ENCODE data around the gene NKX2-8.

Gene NKX2-8

GRCh38 chr14:36600431-36600830, 18.0 kb upstream of the NKX2-8 start:
- Histone ChIP-seq H3K36me3 (ENCODE audit: insufficient read depth, low read length) (no peaks in the 10 kb centered on the region), H3K9ac (ENCODE audit: low read depth, low read length) (no peak overlapping the region), H3K4me2 (ENCODE audit: low read length) (no peak overlapping the region), H3K4me1 (ENCODE audit: control insufficient read depth, insufficient read depth, low read length) (no peaks in the 10 kb centered on the region), H3K27me3 (ENCODE audit: control insufficient read depth, insufficient read depth, low read length) (peaks cover 51% of the 10 kb centered on the region), H3K4me3 (ENCODE audit: low read length) (no peak overlapping the region), H3K9me3 (replicated peaks; ENCODE audit: low read length) (no peaks in the 10 kb centered on the region)

GRCh38 chr14:36591482-36591881, 9.1 kb upstream of the NKX2-8 start:
- H3K4me2 ChIP-seq (ENCODE audit: low read length), result no peak overlapping the region
- no peaks in the 10 kb centered on the region for H3K4me1 ChIP-seq (ENCODE audit: control insufficient read depth, insufficient read depth, low read length)
- H3K9ac ChIP-seq (ENCODE audit: low read depth, low read length), result no peak overlapping the region
- peaks cover 92% of the 10 kb centered on the region for H3K27me3 ChIP-seq (ENCODE audit: control insufficient read depth, insufficient read depth, low read length)
- no peak overlapping the region for H3K4me3 ChIP-seq (ENCODE audit: low read length)
- no peaks in the 10 kb centered on the region for H3K9me3 ChIP-seq (replicated peaks; ENCODE audit: low read length)
- no peaks in the 10 kb centered on the region for H3K36me3 ChIP-seq (ENCODE audit: insufficient read depth, low read length)

GRCh38 chr14:36588788-36589187, 6.4 kb upstream of the NKX2-8 start:
- Histone ChIP-seq H3K4me2 (ENCODE audit: low read length) (no peak overlapping the region), H3K36me3 (ENCODE audit: insufficient read depth, low read length) (no peaks in the 10 kb centered on the region), H3K4me1 (ENCODE audit: control insufficient read depth, insufficient read depth, low read length) (no peaks in the 10 kb centered on the region), H3K4me3 (ENCODE audit: low read length) (no peak overlapping the region), H3K9me3 (replicated peaks; ENCODE audit: low read length) (no peaks in the 10 kb centered on the region), H3K9ac (ENCODE audit: low read depth, low read length) (no peak overlapping the region), H3K27me3 (ENCODE audit: control insufficient read depth, insufficient read depth, low read length) (peaks cover 97% of the 10 kb centered on the region)

GRCh38 chr14:36588119-36588518, 5.7 kb upstream of the NKX2-8 start:
- Histone ChIP-seq H3K9ac (ENCODE audit: low read depth, low read length) (no peak overlapping the region), H3K4me2 (ENCODE audit: low read length) (no peak overlapping the region), H3K4me1 (ENCODE audit: control insufficient read depth, insufficient read depth, low read length) (no peaks in the 10 kb centered on the region), H3K9me3 (replicated peaks; ENCODE audit: low read length) (no peaks in the 10 kb centered on the region), H3K27me3 (ENCODE audit: control insufficient read depth, insufficient read depth, low read length) (peaks cover 98% of the 10 kb centered on the region), H3K4me3 (ENCODE audit: low read length) (no peak overlapping the region), H3K36me3 (ENCODE audit: insufficient read depth, low read length) (no peaks in the 10 kb centered on the region)

- Histone ChIP-seq H3K9ac (ENCODE audit: low read depth, low read length) (no peak overlapping the region), H3K4me2 (ENCODE audit: low read length) (no peak overlapping the region), H3K4me1 (ENCODE audit: control insufficient read depth, insufficient read depth, low read length) (peaks cover 9% of the 10 kb centered on the region), H3K9me3 (replicated peaks; ENCODE audit: low read length) (no peaks in the 10 kb centered on the region), H3K27me3 (ENCODE audit: control insufficient read depth, insufficient read depth, low read length) (peaks cover 91% of the 10 kb centered on the region), H3K36me3 (ENCODE audit: insufficient read depth, low read length) (no peaks in the 10 kb centered on the region), H3K4me3 (ENCODE audit: low read length) (no peak overlapping the region)
Measured at GRCh38 chr14:36585100-36585499, 2.7 kb upstream of the NKX2-8 start.

GRCh38 chr14:36583893-36584811, 1.7 kb upstream of the NKX2-8 start:
- Histone ChIP-seq H3K36me3 (ENCODE audit: insufficient read depth, low read length) (no peaks in the 10 kb centered on the region), H3K9ac (ENCODE audit: low read depth, low read length) (no peak overlapping the region), H3K9me3 (replicated peaks; ENCODE audit: low read length) (no peaks in the 10 kb centered on the region), H3K4me1 (ENCODE audit: control insufficient read depth, insufficient read depth, low read length) (peaks cover 9% of the 10 kb centered on the region), H3K4me3 (ENCODE audit: low read length) (no peak overlapping the region), H3K27me3 (ENCODE audit: control insufficient read depth, insufficient read depth, low read length) (peaks cover 92% of the 10 kb centered on the region), H3K4me2 (ENCODE audit: low read length) (no peak overlapping the region)

- H3K36me3 ChIP-seq (ENCODE audit: insufficient read depth, low read length), result no peaks in the 10 kb centered on the region
- peaks cover 92% of the 10 kb centered on the region for H3K27me3 ChIP-seq (ENCODE audit: control insufficient read depth, insufficient read depth, low read length)
- no peak overlapping the region for H3K4me2 ChIP-seq (ENCODE audit: low read length)
Measured at GRCh38 chr14:36583242-36583892, 953 bp upstream of the NKX2-8 start.

GRCh38 chr14:36582874-36583241, 444 bp upstream of the NKX2-8 start:
- H3K27me3 ChIP-seq (ENCODE audit: control insufficient read depth, insufficient read depth, low read length), result peaks cover 92% of the 10 kb centered on the region

More at GRCh38 chr14:36583242-36583892, 953 bp upstream of the NKX2-8 start:
- Histone ChIP-seq H3K4me3 (ENCODE audit: low read length) (no peak overlapping the region), H3K4me1 (ENCODE audit: control insufficient read depth, insufficient read depth, low read length) (peaks cover 9% of the 10 kb centered on the region), H3K9me3 (replicated peaks; ENCODE audit: low read length) (no peaks in the 10 kb centered on the region), H3K9ac (ENCODE audit: low read depth, low read length) (no peak overlapping the region)

GRCh38 chr14:36580856-36581831, 1.3 kb downstream of the NKX2-8 start:
- H3K4me3 ChIP-seq (ENCODE audit: low read length), result peak overlapping the region; percentile 68
- peaks cover 92% of the 10 kb centered on the region for H3K27me3 ChIP-seq (ENCODE audit: control insufficient read depth, insufficient read depth, low read length)
- H3K9me3 ChIP-seq (replicated peaks; ENCODE audit: low read length), result no peaks in the 10 kb centered on the region
- H3K4me1 ChIP-seq (ENCODE audit: control insufficient read depth, insufficient read depth, low read length), result peaks cover 9% of the 10 kb centered on the region
- no peaks in the 10 kb centered on the region for H3K36me3 ChIP-seq (ENCODE audit: insufficient read depth, low read length)
- H3K9ac ChIP-seq (ENCODE audit: low read depth, low read length), result no peak overlapping the region
- H3K4me2 ChIP-seq (ENCODE audit: low read length), result peak overlapping the region; percentile 94

More at GRCh38 chr14:36582874-36583241, 444 bp upstream of the NKX2-8 start:
- Histone ChIP-seq H3K36me3 (ENCODE audit: insufficient read depth, low read length) (no peaks in the 10 kb centered on the region), H3K4me3 (ENCODE audit: low read length) (no peak overlapping the region), H3K9ac (ENCODE audit: low read depth, low read length) (no peak overlapping the region), H3K4me2 (ENCODE audit: low read length) (no peak overlapping the region), H3K9me3 (replicated peaks; ENCODE audit: low read length) (no peaks in the 10 kb centered on the region), H3K4me1 (ENCODE audit: control insufficient read depth, insufficient read depth, low read length) (peaks cover 9% of the 10 kb centered on the region)

GRCh38 chr14:36580141-36580855, 2.1 kb downstream of the NKX2-8 start:
- H3K4me1 ChIP-seq (ENCODE audit: control insufficient read depth, insufficient read depth, low read length), result peaks cover 9% of the 10 kb centered on the region
- no peaks in the 10 kb centered on the region for H3K36me3 ChIP-seq (ENCODE audit: insufficient read depth, low read length)
- H3K4me2 ChIP-seq (ENCODE audit: low read length), result peak overlapping the region; percentile 94
- no peak overlapping the region for H3K9ac ChIP-seq (ENCODE audit: low read depth, low read length)
- peak overlapping the region; percentile 68 for H3K4me3 ChIP-seq (ENCODE audit: low read length)
- H3K9me3 ChIP-seq (replicated peaks; ENCODE audit: low read length), result no peaks in the 10 kb centered on the region
- H3K27me3 ChIP-seq (ENCODE audit: control insufficient read depth, insufficient read depth, low read length), result peaks cover 92% of the 10 kb centered on the region

All from skeletal muscle satellite cell (primary cell).